ENCODE measurements around the gene CDK14. TPM values are rescaled to one million over a fixed set of nuclear protein-coding genes. Genes with fewer than 3 reads are reported as not detected.
A peak's percentile ranks its signal among the peaks of the same experiment; 100 is the strongest.
"Not testable (repeated sequence)": the region's sequence is repeated elsewhere in the genome, so short reads cannot be mapped to it uniquely, and the experiment has no call there.

CDK14 gene
- total RNA-seq, 2 donors from 2014 or later: 5.1 to 5.5 TPM

- intact Hi-C loops (cut with DNase I, micrococcal nuclease): no loop called here
- ATAC-seq (no peak), DNase-seq (no peak)
These were observed 568.4 kb downstream of the CDK14 start for GRCh38 chr7:91164506-91164905.

DNA sequence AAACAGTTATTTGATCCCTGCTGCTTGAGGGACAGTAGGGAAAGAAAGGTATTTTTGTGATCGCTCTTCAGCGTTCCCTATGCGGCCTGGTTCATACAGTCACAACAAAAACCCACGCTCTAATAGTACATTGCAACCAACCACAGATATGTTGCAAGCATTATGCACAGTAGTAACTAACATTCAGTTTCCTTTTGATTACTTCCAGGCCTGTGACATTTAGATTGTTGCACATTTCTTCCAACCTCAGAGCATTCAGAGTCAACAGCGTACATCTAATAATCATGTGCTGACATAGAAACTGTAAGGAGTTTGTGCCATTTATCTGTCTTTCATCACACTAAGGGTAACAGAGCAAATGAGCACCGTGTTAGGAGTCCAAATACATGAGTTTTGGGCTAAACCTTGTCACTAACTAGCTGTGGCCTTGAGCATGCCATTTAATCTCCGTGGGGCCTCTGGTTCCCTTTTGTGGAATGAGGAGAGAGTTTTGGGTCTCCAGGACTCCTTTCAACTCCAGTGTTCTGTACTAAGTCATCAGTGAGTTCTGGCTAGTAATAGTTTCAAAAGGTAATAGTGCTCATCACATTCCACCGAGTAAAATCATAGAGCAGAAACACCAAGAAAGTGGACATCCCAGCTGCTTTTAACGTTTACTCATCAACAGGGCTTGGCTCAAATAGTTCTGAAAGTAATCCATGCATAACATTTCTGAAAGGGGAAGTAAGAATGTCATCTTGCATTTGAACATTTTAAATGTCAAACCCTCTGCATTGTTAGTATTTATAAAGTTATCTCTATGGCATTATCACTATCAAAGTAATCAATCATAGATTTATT lies 569.1 kb downstream of the CDK14 start:
- DNase-seq (no peak), ATAC-seq (no peak)
- intact Hi-C loops (cut with DNase I, micrococcal nuclease): no loop called here

DNA sequence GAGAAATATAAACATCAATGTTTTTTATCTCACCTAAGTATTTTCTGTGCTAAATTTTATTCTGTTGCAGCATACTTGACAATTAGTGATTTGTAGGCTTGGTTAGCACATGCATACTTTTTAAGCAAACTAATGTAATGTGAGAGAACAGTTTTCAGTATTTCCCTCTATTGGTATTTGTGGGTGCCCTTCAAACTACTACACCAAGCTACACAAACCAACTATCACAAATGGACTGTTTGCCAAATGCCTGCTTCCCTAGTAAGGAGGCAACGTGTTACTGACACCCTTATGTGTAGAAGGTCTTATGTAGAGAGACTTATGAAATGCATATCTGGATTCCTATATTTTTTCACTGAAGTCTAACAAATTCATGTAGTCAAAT lies 569.7 kb downstream of the CDK14 start:
- no peak for DNase-seq
- intact Hi-C loops (cut with DNase I, micrococcal nuclease): no loop called here
- no peak for ATAC-seq

DNA sequence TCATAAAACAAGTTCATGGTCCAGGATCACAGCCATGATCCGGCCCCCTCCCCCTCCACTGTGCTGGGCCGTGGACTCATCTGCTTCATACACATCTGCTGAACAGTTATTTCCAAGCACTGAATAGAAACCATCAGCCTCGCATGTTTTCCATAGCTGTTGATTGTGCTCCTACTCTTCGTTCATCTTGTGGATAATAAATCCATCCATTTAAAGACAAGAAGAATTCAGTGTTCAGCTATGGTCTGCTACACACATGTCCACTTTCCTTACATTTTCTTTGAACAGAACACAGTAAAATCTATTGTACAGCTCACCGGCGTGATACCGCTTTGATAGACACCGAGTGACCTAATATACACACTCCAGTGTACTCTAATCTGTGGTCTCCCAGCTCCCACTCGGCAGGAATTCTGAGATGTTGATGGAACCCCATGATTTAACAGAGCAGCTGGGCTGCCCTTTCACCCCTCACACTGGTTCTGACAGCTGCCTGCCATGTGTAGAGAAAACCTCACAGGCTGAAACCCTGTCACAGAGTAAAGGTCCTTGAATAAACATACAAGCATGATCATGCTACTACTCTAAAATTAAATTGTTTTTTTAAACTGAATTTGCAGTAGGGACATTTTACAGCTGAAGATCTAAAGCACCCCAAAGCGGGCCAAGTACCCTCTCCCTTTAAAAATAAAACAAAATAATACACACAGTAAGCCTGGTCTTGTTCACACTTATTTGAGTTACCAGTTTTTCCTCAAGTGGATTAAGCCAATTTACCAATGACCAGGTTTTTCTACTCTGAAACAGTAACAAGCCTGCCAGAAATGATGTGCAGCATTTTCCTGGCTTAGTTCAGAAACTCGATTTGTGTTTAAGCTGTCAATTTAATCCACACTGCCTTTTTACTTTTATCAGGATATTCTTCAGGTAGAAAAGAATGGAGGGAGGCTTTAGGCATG lies 573.0 kb downstream of the CDK14 start:
- ATAC-seq (no peak), DNase-seq (no peak)
- intact Hi-C loops (cut with DNase I, micrococcal nuclease): no loop called here

- no peak for DNase-seq
- intact Hi-C loops (cut with DNase I, micrococcal nuclease): no loop called here
- ATAC-seq: no peak
These were observed 573.7 kb downstream of the CDK14 start for GRCh38 chr7:91169830-91170191.

GRCh38 chr7:91173265-91173664 lies 577.1 kb downstream of the CDK14 start:
- ATAC-seq; DNase-seq; intact Hi-C loops (cut with DNase I, micrococcal nuclease): not testable (repeated sequence)

- DNase-seq (no peak), ATAC-seq (no peak)
- intact Hi-C loops (cut with DNase I, micrococcal nuclease): no loop called here
These were observed 584.6 kb downstream of the CDK14 start for GRCh38 chr7:91180746-91181145.

DNA sequence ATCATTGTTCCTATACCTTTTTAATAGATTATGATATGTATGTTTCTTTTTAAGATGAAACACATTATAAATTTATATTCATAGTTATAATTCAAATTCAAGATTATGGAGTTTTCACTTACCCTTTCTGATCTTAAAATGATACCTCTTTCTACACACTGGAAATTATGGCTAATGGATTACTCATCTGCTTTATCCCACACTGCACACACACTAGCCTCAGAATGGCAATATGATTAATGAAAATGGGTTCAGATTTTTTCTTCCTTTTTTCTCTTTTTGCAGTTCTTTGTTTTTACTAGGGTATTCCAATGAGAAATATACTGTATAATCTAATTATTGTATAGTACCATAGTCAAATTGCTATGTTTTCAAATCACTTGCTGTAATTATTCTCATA lies 585.8 kb downstream of the CDK14 start:
- ATAC-seq: no peak

DNA sequence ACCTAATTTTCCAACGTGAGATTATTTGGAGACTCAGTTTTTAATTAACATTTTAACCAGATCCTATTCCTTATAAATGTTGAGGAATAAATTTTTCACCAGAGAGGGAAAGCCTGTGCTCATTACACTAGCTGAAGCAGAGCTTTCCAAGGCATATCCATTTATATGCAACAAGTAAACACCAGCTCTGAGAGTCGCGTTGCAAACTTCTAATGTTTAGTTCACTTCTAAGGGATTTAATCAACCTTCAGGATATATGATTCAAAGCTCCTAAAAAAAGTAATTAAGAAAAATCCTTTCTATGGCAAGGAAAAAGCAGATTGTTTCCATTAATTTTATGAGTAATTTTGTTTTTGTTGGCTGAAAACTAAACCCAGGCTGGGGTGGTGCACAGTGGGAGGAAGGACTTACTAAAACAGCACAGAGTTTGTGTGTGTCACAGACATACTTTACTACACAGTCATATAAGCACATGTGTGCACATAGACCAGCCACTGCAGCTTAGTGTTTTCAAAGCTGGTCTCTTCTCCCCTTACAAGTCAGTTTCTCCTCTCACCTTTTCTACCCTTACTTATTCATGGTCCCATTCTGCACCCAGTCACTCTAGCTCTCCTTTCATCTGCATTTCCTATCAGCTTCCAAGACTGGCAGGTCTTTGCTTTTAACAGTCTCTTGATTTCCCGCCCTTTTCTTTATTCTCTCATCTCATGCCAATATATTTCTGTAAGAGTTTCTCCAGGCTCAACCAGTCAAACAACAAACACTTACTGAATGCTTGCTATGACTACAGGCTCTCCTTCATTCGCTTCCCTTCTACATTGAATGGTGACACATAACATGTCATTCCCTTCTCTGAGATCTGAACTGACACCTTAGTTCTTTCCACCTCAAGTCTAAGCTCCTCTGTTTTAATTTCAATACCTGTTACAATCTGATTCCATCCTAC lies 587.0 kb downstream of the CDK14 start:
- intact Hi-C loops (cut with DNase I, micrococcal nuclease): no loop called here
- DNase-seq (no peak), ATAC-seq (no peak)

More for the DNA sequence above, 585.8 kb downstream of the CDK14 start:
- no peak for DNase-seq
- intact Hi-C loops (cut with DNase I, micrococcal nuclease): no loop called here

DNA sequence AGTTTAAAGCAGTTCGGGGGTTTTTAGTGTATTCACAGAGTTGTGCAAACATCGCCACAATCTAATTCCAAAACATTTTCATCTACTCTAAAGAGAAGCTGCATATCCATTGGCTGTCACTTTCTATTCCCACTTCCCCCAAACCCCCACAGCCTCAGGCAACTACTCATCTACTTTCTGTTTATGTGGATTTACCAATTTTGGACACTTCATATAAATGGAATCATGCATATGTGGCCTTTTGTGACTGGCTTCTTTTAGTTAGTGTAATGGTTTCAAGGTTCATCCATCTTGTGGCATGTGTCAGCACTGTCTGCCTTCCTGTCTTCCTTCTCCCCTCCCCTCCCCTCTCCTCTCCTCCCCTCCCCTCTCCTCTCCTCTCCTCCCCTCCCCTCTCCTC lies 589.6 kb downstream of the CDK14 start:
- DNase-seq: no peak
- intact Hi-C loops (cut with DNase I, micrococcal nuclease): no loop called here
- ATAC-seq: no peak

DNA sequence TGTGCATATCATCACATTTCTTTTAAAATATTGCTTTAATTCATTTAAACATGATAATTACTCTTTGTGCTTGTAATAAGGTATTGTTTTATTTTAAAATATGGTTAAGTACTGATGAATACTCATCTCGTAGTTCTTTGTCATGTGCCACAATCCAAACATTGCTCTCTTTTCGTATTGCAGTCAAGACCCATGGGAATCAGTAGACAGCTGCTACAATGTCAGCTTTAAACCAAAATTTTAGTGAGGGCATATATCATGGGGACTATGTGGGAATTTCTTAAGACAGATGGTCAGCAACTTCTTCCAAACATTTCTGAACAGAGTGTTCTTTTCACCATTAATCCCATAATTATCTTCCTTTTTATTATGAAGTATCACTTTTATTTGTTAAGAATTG lies 590.9 kb downstream of the CDK14 start:
- no peak for DNase-seq
- no peak for ATAC-seq

DNA sequence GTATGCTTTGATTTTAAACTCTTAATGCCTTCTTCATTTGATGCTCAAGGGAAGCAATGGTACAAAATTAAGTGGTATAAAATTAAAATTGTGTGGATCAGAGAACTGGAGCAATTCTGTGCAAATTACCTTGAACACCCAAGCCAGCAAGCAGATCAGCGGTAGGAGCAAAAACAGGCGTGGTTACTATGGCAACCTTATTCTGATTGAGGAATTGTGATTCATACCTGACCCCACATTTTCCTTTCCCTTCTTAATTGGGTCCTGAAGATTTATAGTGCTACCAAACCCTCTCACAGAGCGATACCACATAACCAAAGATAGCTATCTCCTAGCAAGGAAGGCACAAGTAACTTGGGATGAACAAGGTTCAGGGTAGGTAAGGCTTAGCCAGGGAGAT lies 595.6 kb downstream of the CDK14 start:
- no peak for ATAC-seq
- no peak for DNase-seq
- intact Hi-C loops (cut with DNase I, micrococcal nuclease): no loop called here

More for the DNA sequence above, 590.9 kb downstream of the CDK14 start:
- intact Hi-C loops (cut with DNase I, micrococcal nuclease): no loop called here

DNA sequence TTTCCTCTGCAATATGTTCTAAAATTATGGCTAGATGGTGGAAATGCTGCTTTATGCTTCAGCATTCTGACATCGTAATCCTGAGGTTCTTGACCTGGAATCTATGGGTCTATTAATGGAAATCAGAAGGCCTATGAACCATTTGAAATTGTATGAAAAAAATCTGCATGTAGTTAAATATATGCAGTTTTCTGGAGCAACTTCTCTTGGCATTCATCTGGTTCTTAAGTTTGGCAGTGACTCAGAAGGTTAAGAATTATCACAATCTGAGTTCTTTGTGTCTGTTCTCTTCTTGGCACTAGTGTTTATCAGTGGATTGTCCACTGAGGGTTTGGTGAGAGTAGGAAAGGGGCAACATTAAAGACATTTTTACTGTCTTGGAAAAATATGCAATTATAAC lies 597.0 kb downstream of the CDK14 start:
- intact Hi-C loops (cut with DNase I, micrococcal nuclease): no loop called here
- DNase-seq (no peak), ATAC-seq (no peak)

GRCh38 chr7:91194841-91195240 lies 598.7 kb downstream of the CDK14 start:
- ATAC-seq (peak; percentile 37), DNase-seq (no peak)

DNA sequence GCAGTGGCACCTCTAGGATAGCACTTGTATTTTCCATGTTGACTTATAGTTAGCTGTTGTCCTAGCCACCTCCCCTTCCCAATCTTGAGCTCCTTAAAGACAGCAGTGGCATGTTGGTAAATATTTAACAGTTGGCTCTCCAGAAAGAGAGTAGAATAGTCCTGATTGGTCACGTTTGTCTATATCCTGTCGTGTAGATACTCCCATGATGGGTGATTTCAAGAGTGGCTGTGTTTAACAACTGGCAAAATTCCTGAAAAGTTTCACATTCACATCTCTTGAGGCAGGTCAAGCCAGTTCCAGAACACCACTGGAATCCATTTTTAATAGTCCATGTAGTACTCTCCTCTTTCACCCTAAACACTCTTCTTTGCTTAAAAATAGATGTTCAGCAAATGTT lies 599.9 kb downstream of the CDK14 start:
- no peak for ATAC-seq
- intact Hi-C loops (cut with DNase I, micrococcal nuclease): no loop called here
- DNase-seq: no peak

More at GRCh38 chr7:91194841-91195240, 598.7 kb downstream of the CDK14 start:
- intact Hi-C loops (cut with DNase I, micrococcal nuclease): no loop called here

GRCh38 chr7:91198371-91198770 lies 602.2 kb downstream of the CDK14 start:
- no peak for ATAC-seq
- no peak for DNase-seq
- intact Hi-C loops (cut with DNase I, micrococcal nuclease): no loop called here

DNA sequence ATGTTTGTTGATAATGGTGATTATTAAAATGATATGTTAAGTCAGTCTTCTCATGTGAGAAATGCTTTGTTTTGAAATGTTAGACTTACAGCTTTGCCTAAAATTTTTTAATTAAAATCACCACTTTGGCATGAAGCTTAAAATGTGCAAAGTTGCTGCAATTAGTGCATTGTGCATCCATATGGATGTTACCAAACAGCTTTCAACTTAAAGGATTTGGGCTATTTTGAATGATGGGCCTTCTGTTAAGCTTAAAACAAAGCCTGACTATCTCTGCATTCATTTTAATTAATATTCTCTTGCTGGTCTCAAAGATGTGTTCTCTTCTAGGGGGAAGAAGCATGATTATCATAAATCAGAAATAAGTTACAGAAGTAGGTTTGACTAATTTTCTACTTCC lies 603.5 kb downstream of the CDK14 start:
- ATAC-seq (no peak), DNase-seq (no peak)
- intact Hi-C loops (cut with DNase I, micrococcal nuclease): no loop called here

DNA sequence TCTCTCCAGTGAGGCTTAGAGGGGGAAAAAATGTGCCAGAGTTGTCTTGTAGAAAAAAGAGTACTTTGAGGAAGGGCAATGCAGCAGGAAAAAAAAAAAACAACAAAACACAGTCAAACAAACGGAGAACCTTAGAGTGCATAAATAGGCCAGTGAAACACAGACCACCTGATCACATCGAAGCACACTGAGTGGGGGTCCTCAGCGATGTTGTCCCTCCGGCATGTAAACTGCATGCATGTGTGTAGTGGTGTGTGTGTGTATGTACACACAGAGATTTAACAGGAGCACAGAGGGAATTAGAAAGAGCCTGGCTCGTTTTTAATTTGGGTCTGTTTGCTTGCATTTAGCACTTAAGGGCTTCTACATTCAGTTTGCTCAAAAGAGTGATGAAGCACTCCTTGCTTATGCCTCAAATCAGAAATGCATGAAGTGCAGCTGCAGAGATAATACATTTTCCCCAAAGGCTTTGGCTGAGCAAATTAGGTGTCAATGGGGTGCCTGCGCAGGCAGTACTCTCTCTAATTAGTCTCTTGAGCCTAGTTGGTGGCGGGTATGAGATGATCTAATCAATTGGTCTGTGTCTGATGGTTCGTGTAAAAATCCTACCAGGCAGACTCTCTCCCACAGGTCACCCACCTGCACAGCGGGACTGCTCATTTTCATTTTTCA lies 605.5 kb downstream of the CDK14 start:
- DNase-seq (no peak), ATAC-seq (no peak)
- intact Hi-C loops (cut with DNase I, micrococcal nuclease): no loop called here

All from left colon (tissue), 2 donors.